Measurements from ENCODE around the gene COQ10A.
"Not testable (repeated sequence)": the region's sequence is repeated elsewhere in the genome, so short reads cannot be mapped to it uniquely, and the experiment has no call there.

The COQ10A gene

DNA sequence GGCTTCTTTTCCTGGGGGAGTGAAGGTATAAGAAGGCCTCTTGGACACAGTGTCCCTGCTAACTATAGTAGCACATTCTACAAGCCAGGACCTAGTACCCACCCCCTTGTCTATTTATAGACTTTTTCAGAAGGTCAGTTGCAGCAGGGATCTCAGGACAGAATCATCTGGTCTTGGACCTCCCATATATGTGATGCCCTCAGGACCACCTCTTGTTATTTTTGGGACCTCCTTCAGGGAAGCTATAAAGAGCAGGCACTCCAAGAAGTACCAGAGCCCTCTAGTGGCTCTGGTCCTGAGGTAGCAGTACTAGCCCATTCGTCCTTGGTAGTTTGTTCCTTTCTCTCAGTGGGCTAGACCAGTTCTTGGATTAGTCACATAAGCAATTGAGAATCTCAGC lies 4.3 kb downstream of the COQ10A start:
- no peak for DNase-seq (ENCODE audit: extremely low read depth, insufficient read length)
- no peaks in the 10 kb centered on the region for H3K27me3 ChIP-seq (replicated peaks; ENCODE audit: control insufficient read depth, insufficient read depth, low read length)
- H3K4me3 ChIP-seq (replicated peaks; ENCODE audit: low read depth, low read length), result no peak overlapping the region
- TF ChIP-seq, protein P1, sequence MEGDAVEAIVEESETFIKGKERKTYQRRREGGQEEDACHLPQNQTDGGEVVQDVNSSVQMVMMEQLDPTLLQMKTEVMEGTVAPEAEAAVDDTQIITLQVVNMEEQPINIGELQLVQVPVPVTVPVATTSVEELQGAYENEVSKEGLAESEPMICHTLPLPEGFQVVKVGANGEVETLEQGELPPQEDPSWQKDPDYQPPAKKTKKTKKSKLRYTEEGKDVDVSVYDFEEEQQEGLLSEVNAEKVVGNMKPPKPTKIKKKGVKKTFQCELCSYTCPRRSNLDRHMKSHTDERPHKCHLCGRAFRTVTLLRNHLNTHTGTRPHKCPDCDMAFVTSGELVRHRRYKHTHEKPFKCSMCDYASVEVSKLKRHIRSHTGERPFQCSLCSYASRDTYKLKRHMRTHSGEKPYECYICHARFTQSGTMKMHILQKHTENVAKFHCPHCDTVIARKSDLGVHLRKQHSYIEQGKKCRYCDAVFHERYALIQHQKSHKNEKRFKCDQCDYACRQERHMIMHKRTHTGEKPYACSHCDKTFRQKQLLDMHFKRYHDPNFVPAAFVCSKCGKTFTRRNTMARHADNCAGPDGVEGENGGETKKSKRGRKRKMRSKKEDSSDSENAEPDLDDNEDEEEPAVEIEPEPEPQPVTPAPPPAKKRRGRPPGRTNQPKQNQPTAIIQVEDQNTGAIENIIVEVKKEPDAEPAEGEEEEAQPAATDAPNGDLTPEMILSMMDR (IDR thresholded peaks at IDR 0.05; ENCODE audit: insufficient read depth, low read length, poor library complexity, severe bottlenecking), result peak; percentile 48
- peaks cover 28% of the 10 kb centered on the region for H3K36me3 ChIP-seq (ENCODE audit: control insufficient read depth, insufficient read depth, low read length)

DNA sequence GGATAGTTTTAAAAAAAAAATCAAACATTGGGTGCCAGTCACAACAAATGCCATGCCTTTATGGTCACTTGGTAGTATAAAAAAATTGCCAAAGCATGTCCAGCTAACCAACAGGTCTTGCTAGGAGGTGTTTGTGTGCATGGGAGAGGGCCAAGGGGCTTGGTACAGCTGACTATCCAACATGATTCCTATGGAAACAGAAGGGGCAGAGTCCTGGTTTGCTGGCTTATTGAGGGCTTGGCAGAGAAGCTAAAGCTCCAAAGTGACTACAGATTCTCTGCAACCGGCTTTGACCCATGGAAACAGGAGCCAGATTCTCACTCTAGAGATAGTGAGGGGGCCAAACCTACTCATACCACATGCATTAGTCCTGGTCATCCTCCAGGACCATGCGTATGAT lies 5.7 kb downstream of the COQ10A start:
- peaks cover 28% of the 10 kb centered on the region for H3K36me3 ChIP-seq (ENCODE audit: control insufficient read depth, insufficient read depth, low read length)
- not testable (repeated sequence) for H3K27me3 ChIP-seq (replicated peaks; ENCODE audit: control insufficient read depth, insufficient read depth, low read length); H3K4me3 ChIP-seq (replicated peaks; ENCODE audit: low read depth, low read length); DNase-seq (ENCODE audit: extremely low read depth, insufficient read length)

DNA sequence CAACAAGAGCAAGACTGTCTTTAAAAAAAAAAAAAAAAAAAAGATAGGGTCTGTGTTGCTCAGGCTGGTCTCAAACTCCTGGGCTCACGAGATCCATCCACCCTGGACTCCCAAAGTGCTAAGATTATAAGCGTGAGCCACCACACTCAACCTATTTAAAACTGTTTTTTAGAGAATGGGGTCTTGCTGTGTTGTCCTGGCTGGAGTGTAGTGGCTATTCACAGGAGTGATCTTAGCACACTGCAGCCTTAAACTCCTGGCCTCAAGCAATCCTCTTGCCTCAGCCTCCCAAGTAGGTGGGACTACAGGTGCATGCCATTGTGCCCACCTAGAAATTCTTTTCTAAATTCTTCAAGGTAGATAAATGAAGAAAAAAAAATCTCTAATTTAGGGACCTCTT lies 7.6 kb downstream of the COQ10A start:
- TF ChIP-seq, protein P1 (IDR thresholded peaks at IDR 0.05; ENCODE audit: insufficient read depth, low read length, poor library complexity, severe bottlenecking), result no peak
- Histone ChIP-seq H3K27me3 (replicated peaks; ENCODE audit: control insufficient read depth, insufficient read depth, low read length) (no peaks in the 10 kb centered on the region), H3K36me3 (ENCODE audit: control insufficient read depth, insufficient read depth, low read length) (peaks cover 31% of the 10 kb centered on the region), H3K4me3 (replicated peaks; ENCODE audit: low read depth, low read length) (no peak overlapping the region)
- no peak for DNase-seq (ENCODE audit: extremely low read depth, insufficient read length)

DNA sequence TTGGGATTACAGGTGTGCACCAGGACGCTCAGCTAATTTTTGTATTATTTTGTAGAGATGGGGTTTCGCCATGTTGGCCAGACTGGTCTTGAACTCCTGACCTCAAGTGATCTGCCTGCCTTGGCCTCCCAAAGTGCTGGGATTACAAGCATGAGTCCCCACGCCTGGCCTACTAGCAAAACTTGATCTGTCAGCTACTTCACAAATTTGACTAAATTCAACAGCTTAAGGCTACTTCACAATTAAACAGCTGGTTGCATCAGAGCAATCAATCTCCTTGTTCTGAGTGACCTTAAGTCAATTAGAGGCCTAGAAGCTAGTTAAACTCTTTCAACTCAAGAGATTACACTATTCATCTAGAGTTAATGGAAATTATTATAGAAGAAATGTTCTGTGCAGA lies 12.2 kb downstream of the COQ10A start:
- Histone ChIP-seq H3K36me3 (ENCODE audit: control insufficient read depth, insufficient read depth, low read length) (peaks cover 31% of the 10 kb centered on the region), H3K27me3 (replicated peaks; ENCODE audit: control insufficient read depth, insufficient read depth, low read length) (no peaks in the 10 kb centered on the region), H3K4me3 (replicated peaks; ENCODE audit: low read depth, low read length) (no peak overlapping the region)
- TF ChIP-seq, protein P1 (IDR thresholded peaks at IDR 0.05; ENCODE audit: insufficient read depth, low read length, poor library complexity, severe bottlenecking), result no peak
- DNase-seq (ENCODE audit: extremely low read depth, insufficient read length), result no peak

DNA sequence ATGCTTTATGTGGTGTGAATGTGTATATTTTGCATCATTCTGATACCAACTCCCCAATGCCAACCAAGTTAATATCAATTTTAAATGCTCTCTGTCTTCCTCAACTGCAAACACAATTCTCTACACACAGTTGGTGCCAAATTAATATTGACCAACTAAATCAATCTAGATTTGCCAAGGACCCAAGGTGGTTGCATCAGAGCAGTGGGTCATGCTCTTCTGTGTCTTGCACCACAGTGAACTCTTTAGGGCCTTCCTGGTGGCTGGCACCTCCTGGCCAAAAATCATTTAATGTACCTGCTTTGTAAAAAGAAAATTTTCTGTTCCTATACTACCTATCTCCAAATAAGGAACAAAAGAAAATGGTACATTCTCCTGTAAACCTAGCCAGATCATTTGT lies 14.1 kb downstream of the COQ10A start:
- DNase-seq (ENCODE audit: extremely low read depth, insufficient read length), result no peak
- peaks cover 18% of the 10 kb centered on the region for H3K36me3 ChIP-seq (ENCODE audit: control insufficient read depth, insufficient read depth, low read length)
- H3K4me3 ChIP-seq (replicated peaks; ENCODE audit: low read depth, low read length), result no peak overlapping the region
- TF ChIP-seq, protein P1 (IDR thresholded peaks at IDR 0.05; ENCODE audit: insufficient read depth, low read length, poor library complexity, severe bottlenecking), result no peak
- H3K27me3 ChIP-seq (replicated peaks; ENCODE audit: control insufficient read depth, insufficient read depth, low read length), result no peaks in the 10 kb centered on the region

DNA sequence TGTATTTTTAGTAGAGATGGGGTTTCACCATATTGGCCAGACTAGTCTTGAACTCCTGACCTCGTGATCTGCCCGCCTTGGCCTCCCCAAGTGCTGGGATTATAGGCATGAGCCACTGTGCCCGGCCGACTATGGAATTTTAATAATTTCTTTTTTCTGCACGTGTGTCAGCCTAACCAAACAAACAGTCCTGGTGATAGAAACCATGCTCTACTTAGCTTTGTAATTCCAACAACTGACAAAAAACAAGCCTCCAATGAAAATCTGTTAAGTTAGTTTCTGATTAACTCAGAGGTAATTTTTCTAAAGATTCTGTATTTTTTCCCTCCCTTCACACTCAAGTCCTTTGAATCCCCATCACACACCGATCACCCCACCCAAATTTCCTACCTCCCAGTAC lies 15.3 kb downstream of the COQ10A start:
- TF ChIP-seq, protein P1 (IDR thresholded peaks at IDR 0.05; ENCODE audit: insufficient read depth, low read length, poor library complexity, severe bottlenecking), result no peak
- Histone ChIP-seq H3K27me3 (replicated peaks; ENCODE audit: control insufficient read depth, insufficient read depth, low read length) (no peaks in the 10 kb centered on the region), H3K4me3 (replicated peaks; ENCODE audit: low read depth, low read length) (no peak overlapping the region), H3K36me3 (ENCODE audit: control insufficient read depth, insufficient read depth, low read length) (peaks cover 16% of the 10 kb centered on the region)
- DNase-seq (ENCODE audit: extremely low read depth, insufficient read length), result no peak
